Trophoblast cell (in vitro differentiated cells and primary cell): ENCODE data around the gene GHR.
A peak's percentile ranks its signal among the peaks of the same experiment; 100 is the strongest.

Experiments
- DNase-seq, 2 donors: peaks; one replicate each; pipeline ENCODE4 v3.0.0-alpha.2; 2016
- H2AFZ ChIP-seq: 2 replicates; pipeline ENCODE4 v1.6.1; 2013; ENCODE audit warnings: low read length, moderate library complexity, mild to moderate bottlenecking; ENCODE audit not compliant: insufficient read depth, poor library complexity
- H2AK5ac ChIP-seq: 2 replicates; pipeline ENCODE4 v1.6.1; 2013; ENCODE audit warnings: mild to moderate bottlenecking, low read length
- H2BK120ac ChIP-seq: 2 replicates; pipeline ENCODE4 v1.6.1; 2013; ENCODE audit warnings: low read length, mild to moderate bottlenecking, moderate library complexity; ENCODE audit not compliant: insufficient read depth, poor library complexity
- H2BK12ac ChIP-seq: 2 replicates; pipeline ENCODE4 v1.6.1; 2013; ENCODE audit warnings: mild to moderate bottlenecking, low read length, moderate library complexity
- H2BK5ac ChIP-seq: 2 replicates; pipeline ENCODE4 v1.6.1; 2013; ENCODE audit warnings: low read length, low read depth, moderate library complexity, mild to moderate bottlenecking; ENCODE audit not compliant: poor library complexity
- H3K14ac ChIP-seq: 2 replicates; pipeline ENCODE4 v1.6.1; 2013; ENCODE audit warnings: mild to moderate bottlenecking, low read length
- H3K18ac ChIP-seq: 2 replicates; pipeline ENCODE4 v1.6.1; 2013; ENCODE audit warnings: mild to moderate bottlenecking, low read length
- H3K23ac ChIP-seq: 2 replicates; pipeline ENCODE4 v1.6.1; 2013; ENCODE audit warnings: low read length
- H3K27ac ChIP-seq: 2 replicates; pipeline ENCODE4 v1.5.1; 2013; ENCODE audit warnings: low read depth, mild to moderate bottlenecking, inconsistent platforms, low read length, moderate library complexity
- H3K27me3 ChIP-seq: 2 replicates; pipeline ENCODE4 v1.6.1; 2013; ENCODE audit warnings: inconsistent platforms, mild to moderate bottlenecking, low read length, moderate library complexity; ENCODE audit not compliant: insufficient read depth
- H3K36me3 ChIP-seq, 2 experiments: 1 replicate in 1 of 2; 2 replicates in 1 of 2; pipeline ENCODE4 v1.6.1; 2013; ENCODE audit warnings: low read length in 2 of 2, mild to moderate bottlenecking in 2 of 2, moderate library complexity in 1 of 2; ENCODE audit not compliant: insufficient read depth in 2 of 2, control insufficient read depth in 1 of 2
- H3K4ac ChIP-seq: 2 replicates; pipeline ENCODE4 v1.6.1; 2013; ENCODE audit warnings: low read depth, mild to moderate bottlenecking, low read length, moderate library complexity
- H3K4me1 ChIP-seq, 2 experiments: 1 replicate in 1 of 2; 2 replicates in 1 of 2; pipeline ENCODE4 v1.6.1; 2013; ENCODE audit warnings: low read length in 2 of 2, mild to moderate bottlenecking in 2 of 2, moderate library complexity in 1 of 2; ENCODE audit not compliant: insufficient read depth in 2 of 2, control insufficient read depth in 1 of 2
- H3K4me2 ChIP-seq: 2 replicates; pipeline ENCODE4 v1.6.1; 2013; ENCODE audit warnings: inconsistent platforms, mild to moderate bottlenecking, low read length, moderate library complexity
- H3K4me3 ChIP-seq: 2 replicates; pipeline ENCODE4 v1.5.1; 2013; ENCODE audit warnings: mild to moderate bottlenecking, low read depth, low read length, inconsistent platforms
- H3K79me1 ChIP-seq: one replicate; pipeline ENCODE4 v1.6.1; 2013; ENCODE audit warnings: low read length
- H3K79me2 ChIP-seq: 2 replicates; pipeline ENCODE4 v1.6.1; 2013; ENCODE audit warnings: low read length, mild to moderate bottlenecking; ENCODE audit not compliant: control insufficient read depth, insufficient read depth, poor library complexity
- H3K9ac ChIP-seq: 2 replicates; pipeline ENCODE4 v1.6.1; 2013; ENCODE audit warnings: mild to moderate bottlenecking, low read length
- H3K9me3 ChIP-seq: 2 replicates; pipeline ENCODE4 v1.6.1; 2013; ENCODE audit warnings: low read depth, mild to moderate bottlenecking, control low read depth, inconsistent platforms, low read length; ENCODE audit not compliant: insufficient read depth
- H4K12ac ChIP-seq: 2 replicates; pipeline ENCODE4 v1.6.1; 2013; ENCODE audit warnings: low read depth, mild to moderate bottlenecking, low read length, moderate library complexity
- H4K8ac ChIP-seq: 2 replicates; pipeline ENCODE4 v1.6.1; 2013; ENCODE audit warnings: low read depth, mild to moderate bottlenecking, low read length, moderate library complexity
- H4K91ac ChIP-seq: one replicate; pipeline ENCODE4 v1.6.1; 2013; ENCODE audit warnings: low read depth, mild to moderate bottlenecking, low read length, moderate library complexity
- WGBS: extraction: QIAGEN DNeasy Blood & Tissue Kit; methylation state at CpG from one replicate; pipeline ENCODE4 v1.1.7; 2013; ENCODE audit warnings: missing lambda C conversion rate; ENCODE audit not compliant: insufficient read length, insufficient coverage; ENCODE audit errors: extremely low coverage; 5-methylcytosine and 5-hydroxymethylcytosine counted together

The GHR gene

GRCh38 chr5:42598311-42598710 lies 175.1 kb downstream of the GHR start:
- Histone ChIP-seq H2BK120ac (no peak overlapping the region), H3K27ac (peak overlapping the region; percentile 15), H2AK5ac (no peak overlapping the region), H3K36me3 (no peaks in the 10 kb centered on the region), H3K18ac (no peak overlapping the region), H3K79me1 (no peaks in the 10 kb centered on the region), H3K14ac (no peak overlapping the region), H2AFZ (no peak overlapping the region), H4K12ac (no peak overlapping the region), H3K9me3 (no peaks in the 10 kb centered on the region), H3K23ac (no peak overlapping the region), H3K4me2 (no peak overlapping the region), H4K91ac (no peak overlapping the region), H3K79me2 (no peaks in the 10 kb centered on the region), H3K4me3 (no peak overlapping the region), H3K27me3 (no peaks in the 10 kb centered on the region), H3K4ac (no peak overlapping the region), H3K4me1 (peaks cover 1 to 4% of the 10 kb centered on the region in 2 experiments), H4K8ac (no peak overlapping the region), H2BK12ac (no peak overlapping the region), H3K9ac (no peak overlapping the region), H2BK5ac (no peak overlapping the region)
- no peak for DNase-seq

DNA sequence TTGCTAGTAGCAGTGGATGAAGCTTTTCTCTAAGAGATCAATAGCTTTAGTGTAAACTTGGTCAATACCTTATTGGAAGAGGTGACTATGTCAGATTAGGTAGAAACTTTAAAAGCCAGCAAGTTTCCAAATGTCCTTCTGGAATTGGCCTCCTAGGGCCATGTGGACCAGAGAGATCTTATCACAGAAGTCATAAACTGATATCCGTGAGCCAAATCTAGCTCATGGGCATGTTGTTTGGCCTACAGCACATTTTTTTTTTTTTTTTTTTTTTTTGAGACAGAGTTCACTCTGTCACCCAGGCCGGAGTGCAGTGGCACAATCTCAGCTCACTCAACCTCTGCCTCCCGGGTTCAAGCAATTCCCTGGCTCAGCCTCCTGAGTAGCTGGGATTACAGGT lies 175.9 kb downstream of the GHR start:
- H3K9me3 ChIP-seq = no peaks in the 10 kb centered on the region
- H3K23ac ChIP-seq = no peak overlapping the region
- H4K12ac ChIP-seq = no peak overlapping the region
- no peak overlapping the region for H2AK5ac ChIP-seq
- no peak overlapping the region for H3K4me3 ChIP-seq
- H3K79me2 ChIP-seq = no peaks in the 10 kb centered on the region
- no peak overlapping the region for H3K27ac ChIP-seq
- H2BK12ac ChIP-seq = no peak overlapping the region
- H3K14ac ChIP-seq = no peak overlapping the region
- no peaks in the 10 kb centered on the region for H3K27me3 ChIP-seq
- DNase-seq = peak in 1 of 2 donors; percentile 55
- no peak overlapping the region for H3K9ac ChIP-seq
- H3K79me1 ChIP-seq = no peaks in the 10 kb centered on the region
- no peak overlapping the region for H2AFZ ChIP-seq
- H4K8ac ChIP-seq = no peak overlapping the region
- H4K91ac ChIP-seq = no peak overlapping the region
- H2BK5ac ChIP-seq = no peak overlapping the region
- H3K4me2 ChIP-seq = no peak overlapping the region
- H3K4ac ChIP-seq = no peak overlapping the region
- H3K18ac ChIP-seq = no peak overlapping the region
- WGBS = no CpG with 5 or more reads among the region's 3 CpGs
- peaks cover 0 to 5% of the 10 kb centered on the region in 2 experiments for H3K4me1 ChIP-seq
- no peaks in the 10 kb centered on the region for H3K36me3 ChIP-seq
- H2BK120ac ChIP-seq = no peak overlapping the region

- Histone ChIP-seq H4K8ac (no peak overlapping the region), H3K18ac (no peak overlapping the region), H3K79me2 (no peaks in the 10 kb centered on the region), H3K27me3 (no peaks in the 10 kb centered on the region), H2BK120ac (no peak overlapping the region), H3K4ac (no peak overlapping the region), H3K27ac (no peak overlapping the region), H3K4me2 (no peak overlapping the region), H2AK5ac (no peak overlapping the region), H3K36me3 (no peaks in the 10 kb centered on the region), H4K12ac (no peak overlapping the region), H3K14ac (no peak overlapping the region), H2BK12ac (peak overlapping the region; percentile 9), H3K4me3 (no peak overlapping the region), H2BK5ac (no peak overlapping the region), H2AFZ (no peak overlapping the region), H3K9me3 (no peaks in the 10 kb centered on the region), H4K91ac (peak overlapping the region; percentile 46), H3K23ac (no peak overlapping the region), H3K79me1 (peaks cover 5% of the 10 kb centered on the region), H3K4me1 (peaks cover 5 to 9% of the 10 kb centered on the region in 2 experiments), H3K9ac (no peak overlapping the region)
- peak; percentile 13 to 53 for DNase-seq
- WGBS = no CpG with 5 or more reads among the region's 1 CpG
Measured at GRCh38 chr5:42600441-42600840, 177.2 kb downstream of the GHR start.

DNA sequence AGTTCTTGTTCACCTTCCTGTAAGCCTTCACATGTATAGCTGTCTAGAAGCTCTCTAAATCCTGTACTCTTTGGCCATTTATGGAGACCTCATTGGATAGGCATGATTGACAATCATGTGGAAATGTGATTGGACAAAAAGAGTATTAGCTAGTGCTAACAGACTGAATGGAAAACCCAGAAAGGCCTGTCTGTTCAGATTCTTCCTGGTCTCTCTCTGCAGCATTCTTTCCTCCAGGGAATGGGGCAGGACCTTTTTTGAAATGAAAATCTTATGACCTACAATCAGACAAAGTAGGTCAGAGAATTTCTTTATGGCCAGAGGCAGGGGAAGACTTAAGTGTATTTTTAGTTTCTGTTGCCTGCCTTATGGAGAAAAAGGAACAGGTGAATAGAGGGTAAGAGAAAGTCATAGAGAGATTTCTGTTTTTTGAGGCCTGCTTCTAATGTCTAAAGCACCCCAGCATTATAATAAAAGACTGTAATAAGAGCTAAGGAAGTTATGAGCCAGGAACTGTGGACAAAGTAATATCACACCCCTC lies 181.0 kb downstream of the GHR start:
- no peak overlapping the region for H3K18ac ChIP-seq
- H3K79me2 ChIP-seq = no peaks in the 10 kb centered on the region
- H3K9me3 ChIP-seq = no peaks in the 10 kb centered on the region
- no peaks in the 10 kb centered on the region for H3K36me3 ChIP-seq
- peak overlapping the region; percentile 14 for H2BK5ac ChIP-seq
- peaks cover 7% of the 10 kb centered on the region for H3K79me1 ChIP-seq
- no peak overlapping the region for H4K8ac ChIP-seq
- no peak overlapping the region for H3K9ac ChIP-seq
- H2BK12ac ChIP-seq = no peak overlapping the region
- H3K23ac ChIP-seq = no peak overlapping the region
- no peak overlapping the region for H3K4ac ChIP-seq
- no peak overlapping the region for H2AK5ac ChIP-seq
- no peak overlapping the region for H3K4me3 ChIP-seq
- no peak overlapping the region for H2AFZ ChIP-seq
- H3K4me1 ChIP-seq = peaks cover 8 to 13% of the 10 kb centered on the region in 2 experiments
- no peaks in the 10 kb centered on the region for H3K27me3 ChIP-seq
- peak overlapping the region; percentile 30 for H4K91ac ChIP-seq
- H4K12ac ChIP-seq = no peak overlapping the region
- H3K14ac ChIP-seq = no peak overlapping the region
- H3K27ac ChIP-seq = peak overlapping the region; percentile 43
- no peak overlapping the region for H2BK120ac ChIP-seq
- DNase-seq = peak; percentile 74 to 94
- no peak overlapping the region for H3K4me2 ChIP-seq
